ENCODE results near the gene PRKCH.

Gene PRKCH

GRCh38 chr14:61573321-61573720 lies 251.9 kb downstream of the PRKCH start:
- in situ Hi-C loops (cut with MboI; ENCODE audit: low sequenced_read_pairs): no loop called here

- in situ Hi-C loops (cut with MboI; ENCODE audit: low sequenced_read_pairs): no loop called here
Observed at GRCh38 chr14:61573748-61574513, 252.6 kb downstream of the PRKCH start.

- in situ Hi-C loops (cut with MboI; ENCODE audit: low sequenced_read_pairs): no loop called here
Observed at GRCh38 chr14:61574514-61574807, 253.1 kb downstream of the PRKCH start.

- in situ Hi-C loops (cut with MboI; ENCODE audit: low sequenced_read_pairs): no loop called here
Observed at GRCh38 chr14:61575126-61575525, 253.7 kb downstream of the PRKCH start.

GRCh38 chr14:61575551-61576150 lies 254.3 kb downstream of the PRKCH start:
- in situ Hi-C loops (cut with MboI; ENCODE audit: low sequenced_read_pairs): no loop called here

GRCh38 chr14:61577506-61577931 lies 256.1 kb downstream of the PRKCH start:
- in situ Hi-C loops (cut with MboI; ENCODE audit: low sequenced_read_pairs): no loop called here

GRCh38 chr14:61578745-61579144 lies 257.4 kb downstream of the PRKCH start:
- in situ Hi-C loops (cut with MboI; ENCODE audit: low sequenced_read_pairs): no loop called here

- in situ Hi-C loops (cut with MboI; ENCODE audit: low sequenced_read_pairs): no loop called here
Observed at GRCh38 chr14:61581340-61581739, 260.0 kb downstream of the PRKCH start.

GRCh38 chr14:61581955-61582615 lies 260.7 kb downstream of the PRKCH start:
- in situ Hi-C loops (cut with MboI; ENCODE audit: low sequenced_read_pairs): no loop called here

GRCh38 chr14:61582815-61583214 lies 261.4 kb downstream of the PRKCH start:
- in situ Hi-C loops (cut with MboI; ENCODE audit: low sequenced_read_pairs): no loop called here

GRCh38 chr14:61584331-61584741 lies 263.0 kb downstream of the PRKCH start:
- in situ Hi-C loops (cut with MboI; ENCODE audit: low sequenced_read_pairs): no loop called here

- in situ Hi-C loops (cut with MboI; ENCODE audit: low sequenced_read_pairs): no loop called here
Observed at GRCh38 chr14:61585598-61586543, 264.5 kb downstream of the PRKCH start.

- in situ Hi-C loops (cut with MboI; ENCODE audit: low sequenced_read_pairs): no loop called here
Observed at GRCh38 chr14:61586544-61587055, 265.2 kb downstream of the PRKCH start.

GRCh38 chr14:61587081-61587713 lies 265.8 kb downstream of the PRKCH start:
- in situ Hi-C loops (cut with MboI; ENCODE audit: low sequenced_read_pairs): no loop called here

GRCh38 chr14:61588419-61588901 lies 267.1 kb downstream of the PRKCH start:
- in situ Hi-C loops (cut with MboI; ENCODE audit: low sequenced_read_pairs): no loop called here

GRCh38 chr14:61589691-61590581 lies 268.6 kb downstream of the PRKCH start:
- in situ Hi-C loops (cut with MboI; ENCODE audit: low sequenced_read_pairs): no loop called here

- in situ Hi-C loops (cut with MboI; ENCODE audit: low sequenced_read_pairs): no loop called here
Observed at GRCh38 chr14:61591862-61592261, 270.5 kb downstream of the PRKCH start.

GRCh38 chr14:61593330-61593729 lies 272.0 kb downstream of the PRKCH start:
- in situ Hi-C loops (cut with MboI; ENCODE audit: low sequenced_read_pairs): no loop called here

GRCh38 chr14:61596990-61597389 lies 275.6 kb downstream of the PRKCH start:
- in situ Hi-C loops (cut with MboI; ENCODE audit: low sequenced_read_pairs): no loop called here
